ENCODE results near the gene IGF2BP2. TPM values are rescaled to one million over a fixed set of nuclear protein-coding genes. Genes with fewer than 3 reads are reported as not detected.

The IGF2BP2 gene
- total RNA-seq, 1 experiment from 2014 or later = 154 TPM

- BruUV-seq (replicated peaks) = no TSS peak
- CTCF ChIA-PET = interaction anchor here (0.6 to 1.3 kb wide), 2 partner anchors 12 to 16 kb away, joined by 3 read pairs; no protein-coding TSS in a partner anchor
- Mint-ChIP-seq H3K27me3 (ENCODE audit: insufficient read depth, unreplicated experiment) (no peaks in the 10 kb centered on the region), H3K36me3 (ENCODE audit: insufficient read depth, unreplicated experiment) (no peaks in the 10 kb centered on the region), H3K9me3 (ENCODE audit: unreplicated experiment) (no peaks in the 10 kb centered on the region), H3K4me1 (ENCODE audit: insufficient read depth, unreplicated experiment) (peaks cover 51% of the 10 kb centered on the region), H3K4me3 (ENCODE audit: unreplicated experiment) (no peak overlapping the region), H3K27ac (ENCODE audit: low read depth, unreplicated experiment) (no peak overlapping the region)
- no peak for DNase-seq (ENCODE audit: unreplicated experiment)
- POLR2A ChIA-PET = interaction anchor here (0.6 to 1.9 kb wide), 5 partner anchors 9 to 985 kb away, joined by 3 to 8 read pairs (median 3); no protein-coding TSS in a partner anchor
- intact Hi-C loops (cut with micrococcal nuclease) = no loop called here
- no peak for TF ChIP-seq CTCF (IDR thresholded peaks at IDR 0.05; ENCODE audit: unreplicated experiment)
Measured at GRCh38 chr3:185712337-185712736, 112.5 kb downstream of the IGF2BP2 start.

- DNase-seq (ENCODE audit: unreplicated experiment) = no peak
- no peaks in the 10 kb centered on the region for H3K27me3 Mint-ChIP-seq (ENCODE audit: insufficient read depth, unreplicated experiment)
- no peak for TF ChIP-seq CTCF (IDR thresholded peaks at IDR 0.05; ENCODE audit: unreplicated experiment)
- no peak overlapping the region for H3K4me3 Mint-ChIP-seq (ENCODE audit: unreplicated experiment)
- ChIA-PET CTCF (interaction anchor here (0.6 to 1.3 kb wide), 2 partner anchors 11 to 17 kb away, joined by 3 read pairs; no protein-coding TSS in a partner anchor), POLR2A (interaction anchor here (0.6 to 1.9 kb wide), 6 partner anchors 16 to 219 kb away, joined by 3 to 8 read pairs (median 4); no protein-coding TSS in a partner anchor)
- intact Hi-C loops (cut with micrococcal nuclease) = no loop called here
- H3K27ac Mint-ChIP-seq (ENCODE audit: low read depth, unreplicated experiment) = peak overlapping the region; percentile 75
- H3K9me3 Mint-ChIP-seq (ENCODE audit: unreplicated experiment) = no peaks in the 10 kb centered on the region
- H3K36me3 Mint-ChIP-seq (ENCODE audit: insufficient read depth, unreplicated experiment) = no peaks in the 10 kb centered on the region
- H3K4me1 Mint-ChIP-seq (ENCODE audit: insufficient read depth, unreplicated experiment) = peaks cover 41% of the 10 kb centered on the region
- BruUV-seq (replicated peaks) = no TSS peak
Measured at GRCh38 chr3:185711255-185711870, 113.5 kb downstream of the IGF2BP2 start.

- no peak for DNase-seq (ENCODE audit: unreplicated experiment)
- CTCF ChIA-PET = interaction anchor here (0.9 to 1.7 kb wide), 2 partner anchors 49 to 112 kb away, joined by 5 to 7 read pairs; no protein-coding TSS in a partner anchor
- POLR2A ChIA-PET = interaction anchor here (0.7 to 1.2 kb wide), 3 partner anchors 8 to 1974 kb away, joined by 3 read pairs; no protein-coding TSS in a partner anchor
- Mint-ChIP-seq H3K4me1 (ENCODE audit: insufficient read depth, unreplicated experiment) (peaks cover 29% of the 10 kb centered on the region), H3K4me3 (ENCODE audit: unreplicated experiment) (no peak overlapping the region), H3K27me3 (ENCODE audit: insufficient read depth, unreplicated experiment) (no peaks in the 10 kb centered on the region), H3K9me3 (ENCODE audit: unreplicated experiment) (no peaks in the 10 kb centered on the region), H3K27ac (ENCODE audit: low read depth, unreplicated experiment) (peak overlapping the region; percentile 79), H3K36me3 (ENCODE audit: insufficient read depth, unreplicated experiment) (no peaks in the 10 kb centered on the region)
- no TSS peak for BruUV-seq (replicated peaks)
- intact Hi-C loops (cut with micrococcal nuclease) = no loop called here
- TF ChIP-seq CTCF (IDR thresholded peaks at IDR 0.05; ENCODE audit: unreplicated experiment) = no peak
Measured at GRCh38 chr3:185709251-185709955, 115.4 kb downstream of the IGF2BP2 start.

GRCh38 chr3:185708392-185708791 is 116.5 kb downstream of the IGF2BP2 start:
- Mint-ChIP-seq H3K27ac (ENCODE audit: low read depth, unreplicated experiment) (peak overlapping the region; percentile 79), H3K27me3 (ENCODE audit: insufficient read depth, unreplicated experiment) (no peaks in the 10 kb centered on the region), H3K4me3 (ENCODE audit: unreplicated experiment) (no peak overlapping the region), H3K9me3 (ENCODE audit: unreplicated experiment) (no peaks in the 10 kb centered on the region), H3K4me1 (ENCODE audit: insufficient read depth, unreplicated experiment) (peaks cover 36% of the 10 kb centered on the region), H3K36me3 (ENCODE audit: insufficient read depth, unreplicated experiment) (no peaks in the 10 kb centered on the region)
- BruUV-seq (replicated peaks) = no TSS peak
- intact Hi-C loops (cut with micrococcal nuclease) = no loop called here
- POLR2A ChIA-PET = interaction anchor here (1.0 to 2.0 kb wide), 3 partner anchors 9 to 156 kb away, joined by 3 to 8 read pairs (median 3); no protein-coding TSS in a partner anchor
- CTCF ChIA-PET = no interaction called here
- no peak for DNase-seq (ENCODE audit: unreplicated experiment)
- TF ChIP-seq CTCF (IDR thresholded peaks at IDR 0.05; ENCODE audit: unreplicated experiment) = no peak

All from MCF 10A (cell line).